Endothelial cell of umbilical vein (primary cell): ENCODE measurements around the gene KCNIP3. TPM values are rescaled to one million over a fixed set of nuclear protein-coding genes. Genes with fewer than 3 reads are reported as not detected.

ENCODE experiments used
- BruUV-seq: library from RNA; stranded (reverse); fragments of 400-500 nt; replicated peaks from 2 replicates; lab custom pipeline; 2021; lab: Mats Ljungman, UMichigan
- CTCF ChIA-PET: fragments of 300-600, 350-600 bp; sonication (Branson Sonifier 250); formaldehyde crosslinking; loops from one replicate; lab custom pipeline; 2021; ENCODE audit warnings: antibody characterized with exemption, inconsistent platforms; lab: Charles Lee
- POLR2A ChIA-PET: fragments of 300-600, 350-600 bp; sonication (Branson Sonifier 250); formaldehyde crosslinking; loops from one replicate; lab custom pipeline; 2021; ENCODE audit warnings: antibody characterized with exemption, inconsistent platforms; lab: Charles Lee
- DNase-seq: peaks from one replicate; pipeline ENCODE4 v3.0.0-alpha.2; 2011; ENCODE audit warnings: low read depth, low spot score
- FAIRE-seq: peaks from 2 replicates; lab custom pipeline; 2011; peaks lifted over from hg19 to GRCh38; lab: Jason Lieb, UNC
- H2AFZ ChIP-seq: 2 replicates; pipeline ENCODE4 v1.6.0; 2012; ENCODE audit warnings: low read depth, low read length, control low read depth, inconsistent platforms
- H3K27ac ChIP-seq: 2 replicates; pipeline ENCODE4 v1.5.1; 2011; ENCODE audit warnings: low read depth, mild to moderate bottlenecking, control low read depth, low read length, moderate library complexity; ENCODE audit not compliant: insufficient read depth
- H3K27me3 ChIP-seq, 2 experiments: 2 replicates each; pipeline versions ENCODE4 v1.6.0 to v1.6.1; 2011; ENCODE audit warnings: low read length in 2 of 2, mixed read lengths in 1 of 2; ENCODE audit not compliant: control insufficient read depth in 2 of 2, insufficient read depth in 2 of 2
- H3K36me3 ChIP-seq, 2 experiments: 2 replicates in 1 of 2; 3 replicates in 1 of 2; pipeline ENCODE4 v1.5.1; 2011; ENCODE audit warnings: low read length in 2 of 2, mild to moderate bottlenecking in 1 of 2, moderate library complexity in 1 of 2; ENCODE audit not compliant: control insufficient read depth in 2 of 2, insufficient read depth in 2 of 2; ENCODE audit errors: extremely low read depth in 1 of 2
- H3K4me1 ChIP-seq: 3 replicates; pipeline ENCODE4 v1.5.1; 2011; ENCODE audit warnings: mild to moderate bottlenecking, low read length; ENCODE audit not compliant: control insufficient read depth, insufficient read depth; ENCODE audit errors: extremely low read depth
- H3K4me2 ChIP-seq: 2 replicates; pipeline ENCODE4 v1.6.1; 2011; ENCODE audit warnings: low read length, control low read depth, mixed read lengths; ENCODE audit not compliant: insufficient read depth
- H3K4me3 ChIP-seq, 3 experiments: fragments of 200-600 bp in 1 of 3; sonication (generic), shearing (Covaris generic) in 1 of 3; replicated peaks in 1 of 3; 2 replicates each; pipeline ENCODE4 v1.5.1; 2011 to 2016; ENCODE audit warnings: control low read depth in 3 of 3, low read length in 3 of 3, mild to moderate bottlenecking in 2 of 3, inconsistent platforms in 1 of 3, low read depth in 1 of 3, moderate library complexity in 1 of 3; ENCODE audit not compliant: insufficient read depth in 1 of 3
- H3K79me2 ChIP-seq: 2 replicates; pipeline ENCODE4 v1.6.0; 2012; ENCODE audit warnings: low read length, inconsistent platforms; ENCODE audit not compliant: control insufficient read depth, insufficient read depth
- H3K9ac ChIP-seq: replicated peaks from 2 replicates; pipeline ENCODE3; 2011; ENCODE audit warnings: low read length, control low read depth; ENCODE audit not compliant: insufficient read depth; ENCODE audit errors: extremely low read depth
- H3K9me1 ChIP-seq: replicated peaks from 3 replicates; pipeline ENCODE4 v1.6.0; 2011; ENCODE audit warnings: mild to moderate bottlenecking, low read length; ENCODE audit not compliant: control insufficient read depth, insufficient read depth; ENCODE audit errors: extremely low read depth
- H3K9me3 ChIP-seq: replicated peaks from 2 replicates; pipeline ENCODE4 v1.5.1; 2012; ENCODE audit warnings: low read length, inconsistent platforms; ENCODE audit not compliant: control insufficient read depth, insufficient read depth
- H4K20me1 ChIP-seq: replicated peaks from 2 replicates; pipeline ENCODE3; 2011; ENCODE audit warnings: mild to moderate bottlenecking, low read length; ENCODE audit not compliant: control insufficient read depth, insufficient read depth; ENCODE audit errors: extremely low read depth
- CTCF ChIP-seq, 2 donors: IDR thresholded peaks; 1 replicate in 1 of 2; 2 replicates in 1 of 2; pipeline ENCODE4 v1.5.1; 2011; ENCODE audit warnings: low read length in 2 of 2, mild to moderate bottlenecking in 2 of 2, moderate library complexity in 2 of 2, control low read depth in 1 of 2, inconsistent platforms in 1 of 2, low read depth in 1 of 2; ENCODE audit not compliant: insufficient read depth in 1 of 2; ENCODE audit errors: extremely low read depth in 1 of 2
- EZH2 ChIP-seq: IDR thresholded peaks from 2 replicates; pipeline ENCODE4 v1.6.1; 2012; ENCODE audit warnings: borderline replicate concordance, low read depth, mild to moderate bottlenecking, moderate library complexity, low read length, inconsistent platforms; ENCODE audit not compliant: severe bottlenecking
- FOS ChIP-seq: IDR thresholded peaks from 2 replicates; pipeline ENCODE4 v1.6.1; 2011; ENCODE audit warnings: mild to moderate bottlenecking, low read length, moderate library complexity, borderline replicate concordance; ENCODE audit not compliant: insufficient read depth
- GATA2 ChIP-seq: IDR thresholded peaks from 2 replicates; pipeline ENCODE4 v1.7.0; 2011; ENCODE audit warnings: low read depth, mild to moderate bottlenecking, moderate library complexity, mixed read lengths, low read length; ENCODE audit not compliant: insufficient read length, insufficient read depth
- JUN ChIP-seq: IDR thresholded peaks from 2 replicates; pipeline ENCODE4 v1.6.1; 2011; ENCODE audit warnings: borderline replicate concordance, low read depth; ENCODE audit not compliant: insufficient read length, insufficient read depth
- MAX ChIP-seq: IDR thresholded peaks from 2 replicates; pipeline ENCODE4 v1.6.1; 2011; ENCODE audit not compliant: insufficient read depth, insufficient read length
- MYC ChIP-seq: IDR thresholded peaks from one replicate; pipeline ENCODE4 v1.6.1; 2011; ENCODE audit warnings: mild to moderate bottlenecking, low read depth, low read length
- POLR2A ChIP-seq: IDR thresholded peaks from 2 replicates; pipeline ENCODE4 v1.6.1; 2012; ENCODE audit warnings: low read depth, mild to moderate bottlenecking, control low read depth, low read length
- POLR2AphosphoS5 ChIP-seq: IDR thresholded peaks from 2 replicates; pipeline ENCODE4 v1.6.1; 2012; ENCODE audit warnings: low read depth, mild to moderate bottlenecking, control low read depth, low read length, moderate library complexity; ENCODE audit not compliant: insufficient read depth
- dilution Hi-C: fragments of 300-500 bp; cut with MboI; formaldehyde crosslinking; loops from one replicate; pipeline ENCODE4 v1.15.0; 2019; ENCODE audit warnings: low sequenced_read_pairs; ENCODE audit not compliant: extremely low pct_ligation_motif_present
- intact Hi-C: fragments of 100-400 bp; cut with micrococcal nuclease; formaldehyde crosslinking; loops from one replicate; pipeline ENCODE4 v1.10.0; 2022
- polyA plus RNA-seq, 4 experiments: library from polyadenylated mRNA; depleted of rRNA in 3 of 4; stranded (reverse) in 3 of 4; unstranded in 1 of 4; fragments of >200 nt; gene quantifications; 2 replicates each; pipeline versions ENCODE4 v1.2.1 to v1.2.3, GENCODE V29; 2011 to 2012; ENCODE audit warnings: missing spikeins in 1 of 4
- total RNA-seq: library from RNA; stranded (reverse); gene quantifications from 2 replicates; pipeline ENCODE4 v1.2.3, GENCODE V29; 2021

KCNIP3 gene
- total and polyA plus RNA-seq, 2 donors (not counting 3 experiments of a cell fraction or from before 2014, with no cell fraction given): 0.12 to 0.62 TPM

GRCh38 chr2:95309599-95309998 is 12.5 kb downstream of the KCNIP3 start:
- Histone ChIP-seq H2AFZ (no peak overlapping the region), H3K27ac (no peak overlapping the region), H3K36me3 (no peaks in the 10 kb centered on the region), H4K20me1 (no peaks in the 10 kb centered on the region), H3K9ac (no peak overlapping the region), H3K4me2 (no peak overlapping the region), H3K4me3 (no peak overlapping the region), H3K27me3 (no peaks in the 10 kb centered on the region), H3K79me2 (no peaks in the 10 kb centered on the region), H3K9me3 (no peaks in the 10 kb centered on the region), H3K9me1 (no peaks in the 10 kb centered on the region), H3K4me1 (no peaks in the 10 kb centered on the region)
- intact Hi-C loops: no loop called here
- no peak for TF ChIP-seq POLR2A
- no peak for TF ChIP-seq GATA2
- TF ChIP-seq FOS: no peak
- TF ChIP-seq MYC: no peak
- no peak for TF ChIP-seq MAX
- no peak for TF ChIP-seq JUN
- no peak for FAIRE-seq
- no peak for DNase-seq
- no TSS peak for BruUV-seq
- dilution Hi-C loops: no loop called here
- POLR2A ChIA-PET: no interaction called here
- CTCF ChIA-PET: no interaction called here

- Histone ChIP-seq H3K9me3 (no peaks in the 10 kb centered on the region), H4K20me1 (no peaks in the 10 kb centered on the region), H3K9me1 (no peaks in the 10 kb centered on the region), H3K27me3 (no peaks in the 10 kb centered on the region), H3K4me3 (no peak overlapping the region), H3K79me2 (no peaks in the 10 kb centered on the region), H3K36me3 (no peaks in the 10 kb centered on the region), H3K9ac (no peak overlapping the region), H3K4me1 (no peaks in the 10 kb centered on the region), H2AFZ (no peak overlapping the region), H3K4me2 (no peak overlapping the region), H3K27ac (no peak overlapping the region)
- ChIA-PET POLR2A (no interaction called here), CTCF (no interaction called here)
- intact Hi-C loops: no loop called here
- no peak for TF ChIP-seq EZH2
- no peak for TF ChIP-seq JUN
- no peak for TF ChIP-seq POLR2AphosphoS5
- TF ChIP-seq CTCF (IDR thresholded peaks at IDR 0.05; ENCODE audit: extremely low read depth in 1 of 2, insufficient read depth in 1 of 2, low read depth in 1 of 2, low read length in 2 of 2): no peak
- no peak for TF ChIP-seq POLR2A
- TF ChIP-seq MAX: no peak
- DNase-seq: no peak
- dilution Hi-C loops: no loop called here
- BruUV-seq: no TSS peak
- no peak for FAIRE-seq
Measured at GRCh38 chr2:95310216-95310615, 13.1 kb downstream of the KCNIP3 start.
